GM19240 (cell line): ENCODE results near the gene MITF.

ENCODE experiments used
- DNase-seq: peaks from one replicate; pipeline ENCODE4 v3.0.0; 2011; ENCODE audit warnings: low spot score; ENCODE audit not compliant: insufficient read length

Gene MITF

DNA sequence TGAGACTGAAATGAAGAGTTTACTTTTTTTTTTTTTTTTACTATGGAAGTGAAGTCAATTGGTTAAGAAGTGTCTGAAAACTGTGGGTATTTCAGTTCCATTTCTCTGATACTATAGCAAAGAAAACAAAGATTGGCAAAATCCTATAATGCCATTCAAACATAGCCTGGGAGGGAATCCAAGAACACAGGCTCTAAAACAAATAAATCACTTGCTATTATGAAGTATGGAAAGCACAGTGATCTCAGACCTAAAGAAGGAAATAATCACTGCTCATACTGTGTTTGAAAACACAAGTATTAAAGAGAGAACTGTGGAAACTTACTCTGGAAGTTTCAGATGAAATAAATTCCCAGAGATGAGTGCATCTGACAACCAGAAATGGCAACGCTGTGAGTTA is 272.3 kb downstream of the MITF start:
- no peak for DNase-seq
